IPS-18c (cell line): ENCODE measurements around the gene PEPD.

Source experiments
- H3K4me3 ChIP-seq: 2 replicates; pipeline ENCODE4 v1.7.0; 2013; ENCODE audit warnings: low read depth, mild to moderate bottlenecking, low read length, moderate library complexity; ENCODE audit not compliant: insufficient read depth
- H3K9me3 ChIP-seq: one replicate; pipeline ENCODE4 v1.6.1; 2013; ENCODE audit warnings: mild to moderate bottlenecking, low read length, moderate library complexity; ENCODE audit not compliant: control insufficient read depth, insufficient read depth

PEPD gene

GRCh38 chr19:33520048-33520643 lies 1.4 kb downstream of the PEPD start:
- no peak overlapping the region for H3K4me3 ChIP-seq
- no peaks in the 10 kb centered on the region for H3K9me3 ChIP-seq

- no peak overlapping the region for H3K4me3 ChIP-seq
- no peaks in the 10 kb centered on the region for H3K9me3 ChIP-seq
Measured at GRCh38 chr19:33519416-33519815, 2.2 kb downstream of the PEPD start.

GRCh38 chr19:33518541-33518940 lies 3.0 kb downstream of the PEPD start:
- Histone ChIP-seq H3K9me3 (no peaks in the 10 kb centered on the region), H3K4me3 (no peak overlapping the region)

GRCh38 chr19:33517922-33518321 lies 3.7 kb downstream of the PEPD start:
- no peaks in the 10 kb centered on the region for H3K9me3 ChIP-seq
- H3K4me3 ChIP-seq = no peak overlapping the region

GRCh38 chr19:33515921-33516320 lies 5.7 kb downstream of the PEPD start:
- Histone ChIP-seq H3K9me3 (no peaks in the 10 kb centered on the region), H3K4me3 (no peak overlapping the region)

- H3K9me3 ChIP-seq = no peaks in the 10 kb centered on the region
- no peak overlapping the region for H3K4me3 ChIP-seq
Measured at GRCh38 chr19:33514885-33515551, 6.6 kb downstream of the PEPD start.

GRCh38 chr19:33513424-33513823 lies 8.2 kb downstream of the PEPD start:
- no peaks in the 10 kb centered on the region for H3K9me3 ChIP-seq
- H3K4me3 ChIP-seq = no peak overlapping the region

- Histone ChIP-seq H3K4me3 (no peak overlapping the region), H3K9me3 (no peaks in the 10 kb centered on the region)
Measured at GRCh38 chr19:33512580-33513137, 8.9 kb downstream of the PEPD start.

GRCh38 chr19:33512021-33512420 lies 9.6 kb downstream of the PEPD start:
- H3K9me3 ChIP-seq = no peaks in the 10 kb centered on the region

GRCh38 chr19:33511346-33511745 lies 10.2 kb downstream of the PEPD start:
- no peak overlapping the region for H3K4me3 ChIP-seq
- no peaks in the 10 kb centered on the region for H3K9me3 ChIP-seq

More at GRCh38 chr19:33512021-33512420, 9.6 kb downstream of the PEPD start:
- H3K4me3 ChIP-seq = no peak overlapping the region; the same call in 1 of the 2 replicates

GRCh38 chr19:33510462-33511194 lies 11.0 kb downstream of the PEPD start:
- no peaks in the 10 kb centered on the region for H3K9me3 ChIP-seq
- H3K4me3 ChIP-seq = peak overlapping the region; percentile 20; the same call in 1 of the 2 replicates

- Histone ChIP-seq H3K4me3 (no peak overlapping the region), H3K9me3 (no peaks in the 10 kb centered on the region)
Measured at GRCh38 chr19:33509774-33510173, 11.8 kb downstream of the PEPD start.

- no peaks in the 10 kb centered on the region for H3K9me3 ChIP-seq
- H3K4me3 ChIP-seq = no peak overlapping the region
Measured at GRCh38 chr19:33508941-33509614, 12.5 kb downstream of the PEPD start.

GRCh38 chr19:33508431-33508830 lies 13.2 kb downstream of the PEPD start:
- H3K9me3 ChIP-seq = no peaks in the 10 kb centered on the region
- H3K4me3 ChIP-seq = no peak overlapping the region

- Histone ChIP-seq H3K9me3 (no peaks in the 10 kb centered on the region), H3K4me3 (no peak overlapping the region)
Measured at GRCh38 chr19:33508009-33508408, 13.6 kb downstream of the PEPD start.

GRCh38 chr19:33507021-33507956 lies 14.3 kb downstream of the PEPD start:
- Histone ChIP-seq H3K9me3 (no peaks in the 10 kb centered on the region), H3K4me3 (no peak overlapping the region)
